ENCODE data around the gene PRDX6. TPM values are rescaled to one million over a fixed set of nuclear protein-coding genes. Genes with fewer than 3 reads are reported as not detected.

The PRDX6 gene
- total and polyA plus RNA-seq, 2 of the 4 experiments (the other 2 are of a cell fraction): 373 to 426 TPM

DNA sequence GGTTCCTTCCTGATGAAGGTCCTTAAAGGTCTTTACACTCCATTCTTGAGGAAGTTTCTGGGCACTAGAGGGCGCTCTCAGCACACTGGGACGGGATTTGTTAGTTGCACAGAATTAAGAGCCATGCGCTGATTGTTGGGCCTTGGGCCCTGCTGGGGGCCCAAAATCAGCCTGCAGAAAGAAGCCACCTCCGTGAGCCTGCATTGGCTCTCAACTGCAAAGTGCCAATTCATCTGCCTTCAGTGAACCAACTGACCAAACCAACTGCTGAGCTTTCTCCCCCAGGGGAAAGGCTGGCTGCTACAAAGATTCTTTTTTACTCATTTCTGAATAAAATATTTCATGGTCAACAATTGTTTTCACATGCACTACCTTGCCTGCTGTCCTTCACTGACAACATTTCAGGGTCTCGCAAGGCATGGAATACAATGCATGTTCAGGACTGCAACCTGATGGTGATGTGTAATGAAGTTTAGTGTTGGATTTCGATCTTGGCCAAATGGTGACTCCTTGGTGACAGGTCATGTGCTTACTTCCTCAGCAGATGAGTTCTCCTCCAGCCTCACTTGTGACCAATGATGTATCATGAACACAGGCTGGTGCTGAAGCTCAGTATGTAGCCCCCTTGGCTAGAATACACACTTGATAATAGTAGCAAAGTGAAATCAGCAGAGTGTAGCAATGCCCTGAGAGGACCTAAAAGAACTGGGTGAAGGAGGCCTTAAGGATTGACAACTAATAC lies 45.7 kb upstream of the PRDX6 start (continued):
- TF ChIP-seq, protein P1, sequence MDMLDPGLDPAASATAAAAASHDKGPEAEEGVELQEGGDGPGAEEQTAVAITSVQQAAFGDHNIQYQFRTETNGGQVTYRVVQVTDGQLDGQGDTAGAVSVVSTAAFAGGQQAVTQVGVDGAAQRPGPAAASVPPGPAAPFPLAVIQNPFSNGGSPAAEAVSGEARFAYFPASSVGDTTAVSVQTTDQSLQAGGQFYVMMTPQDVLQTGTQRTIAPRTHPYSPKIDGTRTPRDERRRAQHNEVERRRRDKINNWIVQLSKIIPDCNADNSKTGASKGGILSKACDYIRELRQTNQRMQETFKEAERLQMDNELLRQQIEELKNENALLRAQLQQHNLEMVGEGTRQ (IDR thresholded peaks at IDR 0.05; ENCODE audit: low read depth, low read length): no peak

DNA sequence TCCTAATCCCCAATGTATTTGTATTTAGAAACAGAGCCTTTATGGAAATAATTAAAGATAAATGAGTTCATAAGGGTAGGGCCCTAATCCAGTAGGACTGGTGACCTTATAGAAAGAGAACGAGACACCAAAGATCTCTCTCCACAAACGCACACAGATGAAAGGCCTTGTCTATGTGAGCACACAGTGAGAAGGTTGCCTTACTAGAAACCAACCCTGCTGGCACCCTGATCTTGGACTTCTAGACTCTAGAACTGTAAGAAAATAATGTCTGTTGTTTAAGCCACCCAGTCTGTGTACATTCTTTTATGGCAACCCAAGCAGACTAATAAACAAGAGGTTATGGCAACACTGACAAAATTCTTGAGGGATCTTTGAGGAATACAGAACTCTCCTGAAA lies 44.8 kb upstream of the PRDX6 start:
- Histone ChIP-seq H3K9ac (ENCODE audit: low read depth, low read length) (no peak overlapping the region), H3K27ac (ENCODE audit: insufficient read depth, low read length) (no peak overlapping the region), H3K56ac (ENCODE audit: extremely low read depth, insufficient read depth, low read length) (no peak overlapping the region), H2BK5ac (ENCODE audit: low read depth, low read length, poor library complexity, severe bottlenecking) (no peak overlapping the region), H2BK20ac (ENCODE audit: low read depth, low read length) (no peak overlapping the region), H3K36me3 (ENCODE audit: control insufficient read depth, insufficient read depth, low read length) (no peaks in the 10 kb centered on the region), H4K8ac (ENCODE audit: low read depth in 2 of 2, low read length in 2 of 2) (no peak overlapping the region), H2AFZ (replicated peaks; ENCODE audit: low read length, poor library complexity) (no peak overlapping the region), H4K20me1 (ENCODE audit: insufficient read depth, low read length) (no peaks in the 10 kb centered on the region), H3K79me1 (ENCODE audit: low read depth in 1 of 2, low read length in 2 of 2) (peaks cover 0 to 9% of the 10 kb centered on the region in 2 experiments; a peak in 1 of 4 replicates), H3K4ac (ENCODE audit: low read depth, low read length) (no peak overlapping the region), H3K18ac (ENCODE audit: low read depth, low read length) (no peak overlapping the region), H3K23ac (ENCODE audit: low read depth, low read length) (no peak overlapping the region), H3K4me1 (ENCODE audit: control insufficient read depth, insufficient read depth, low read length) (peaks cover 5% of the 10 kb centered on the region; the same call in 1 of the 2 replicates), H3K9me3 (ENCODE audit: control insufficient read depth, insufficient read depth, low read length) (no peaks in the 10 kb centered on the region), H4K5ac (ENCODE audit: low read depth, low read length) (no peak overlapping the region), H3K4me3 (ENCODE audit: insufficient read depth, low read depth, low read length) (no peak overlapping the region), H2BK120ac (ENCODE audit: low read depth, low read length) (no peak overlapping the region), H3K9me1 (ENCODE audit: insufficient read depth, low read length) (peaks cover 3% of the 10 kb centered on the region; the same call in 1 of the 2 replicates), H2AK9ac (replicated peaks; ENCODE audit: low read depth, low read length, poor library complexity) (no peak overlapping the region), H3K27me3 (ENCODE audit: control insufficient read depth, insufficient read depth, low read length) (no peaks in the 10 kb centered on the region), H3K4me2 (ENCODE audit: low read depth, low read length) (no peak overlapping the region), H2AK5ac (ENCODE audit: low read depth, low read length) (no peak overlapping the region), H2BK15ac (ENCODE audit: low read depth, low read length) (no peak overlapping the region), H4K91ac (ENCODE audit: insufficient read depth, low read depth, low read length) (no peak overlapping the region), H3K14ac (replicated peaks; ENCODE audit: low read depth, low read length) (no peak overlapping the region)
- dilution Hi-C loops (cut with HindIII; ENCODE audit: low sequenced_read_pairs, unreplicated experiment): no loop called here
- CTCF ChIA-PET: no interaction called here
- POLR2A ChIA-PET (ENCODE audit: unreplicated experiment): no interaction called here
- WGBS, 2 experiments (ENCODE audit: extremely low coverage in 2 of 2, insufficient read length in 1 of 2): no CpG with 5 or more reads among the region's 2 CpGs
- TF ChIP-seq NFE2L2 (IDR thresholded peaks at IDR 0.05; ENCODE audit: low read depth, low read length): no peak
- TF ChIP-seq MAZ (IDR thresholded peaks at IDR 0.05; ENCODE audit: borderline replicate concordance, low read depth, low read length): no peak
- no peak for TF ChIP-seq FOS (IDR thresholded peaks at IDR 0.05; ENCODE audit: low read depth, low read length)
- no peak for TF ChIP-seq CEBPB (IDR thresholded peaks at IDR 0.05; ENCODE audit: low read depth, low read length)
- no peak for TF ChIP-seq MAFK (IDR thresholded peaks at IDR 0.05; ENCODE audit: low read depth, low read length)
- no peak for TF ChIP-seq MXI1 (IDR thresholded peaks at IDR 0.05; ENCODE audit: borderline replicate concordance, low read depth, low read length)
- TF ChIP-seq RAD21 (IDR thresholded peaks at IDR 0.05; ENCODE audit: low read length): no peak
- no peak for TF ChIP-seq SMC3 (IDR thresholded peaks at IDR 0.05; ENCODE audit: low read depth, low read length)
- TF ChIP-seq, protein P1 (IDR thresholded peaks at IDR 0.05; ENCODE audit: low read depth, low read length): no peak
- no peak for TF ChIP-seq CHD1 (IDR thresholded peaks at IDR 0.05; ENCODE audit: low read depth, low read length)
- intact Hi-C loops (cut with micrococcal nuclease): loop anchor here (5.0 to 10.0 kb wide), 6 partner anchors 340 to 782 kb away; partner anchors contain the start of genes GAS5 and ZBTB37
- no peak for ATAC-seq (ENCODE audit: low read depth)
- no TSS peak for BruUV-seq (replicated peaks)
- no peak for DNase-seq
- in situ Hi-C loops (cut with MboI; ENCODE audit: low sequenced_read_pairs): loop anchor here (10.0 kb wide), 1 partner anchor 392 kb away; the partner anchor contains the start of genes CENPL and DARS2

Data from IMR-90 (cell line).